ENCODE results near the gene HS3ST3A1. TPM values are rescaled to one million over a fixed set of nuclear protein-coding genes. Genes with fewer than 3 reads are reported as not detected.

Gene HS3ST3A1
- total RNA-seq, 1 experiment from 2014 or later = not detected

DNA sequence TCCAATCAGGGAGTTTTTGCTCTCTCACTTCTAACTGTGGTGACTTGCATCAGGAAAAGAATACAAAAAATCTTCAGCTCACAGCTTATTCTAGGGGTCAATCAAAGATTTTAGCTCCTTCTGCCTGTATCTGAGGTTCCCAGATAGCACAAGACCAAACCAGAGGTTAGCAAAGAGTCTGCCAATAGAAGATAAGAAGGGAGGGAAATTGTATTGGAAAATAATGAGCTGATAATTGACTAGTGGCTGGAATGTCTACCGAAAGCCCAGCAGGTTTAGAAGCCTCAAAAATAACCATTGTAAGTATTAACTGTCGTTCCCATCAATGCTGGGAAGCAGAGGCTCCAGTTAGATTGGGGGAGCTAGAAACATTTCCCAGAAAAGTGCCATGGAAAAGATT, 26.3 kb downstream of the HS3ST3A1 start:
- no peaks in the 10 kb centered on the region for H3K4me1 ChIP-seq (ENCODE audit: control insufficient read depth in 1 of 2, insufficient read depth in 2 of 2, low read length in 2 of 2)
- H3K79me2 ChIP-seq (ENCODE audit: insufficient read depth, low read length) = no peaks in the 10 kb centered on the region
- H3K9me3 ChIP-seq (ENCODE audit: control insufficient read depth in 1 of 2, insufficient read depth in 1 of 2, low read depth in 1 of 2, low read length in 2 of 2) = no peaks in the 10 kb centered on the region
- H3K9ac ChIP-seq (ENCODE audit: low read length) = no peak overlapping the region
- BruUV-seq (replicated peaks) = no TSS peak
- no peak for DNase-seq (ENCODE audit: low read depth, low spot score)
- H3K4me2 ChIP-seq (ENCODE audit: low read length) = no peak overlapping the region
- POLR2A ChIA-PET = no interaction called here
- RAD21 ChIA-PET (ENCODE audit: low non-redundant PET in 1 of 2, low total read pairs in 2 of 2, uncharacterized antibody in 2 of 2, unreplicated experiment in 2 of 2) = no interaction called here
- no peak for ATAC-seq
- intact Hi-C loops (cut with micrococcal nuclease) = no loop called here
- CTCF ChIA-PET = no interaction called here
- no peaks in the 10 kb centered on the region for H3K27me3 ChIP-seq (ENCODE audit: insufficient read depth, low read length)
- no peak overlapping the region for H3K27ac ChIP-seq (ENCODE audit: low read depth, low read length)
- TF ChIP-seq SP1 (IDR thresholded peaks at IDR 0.05; ENCODE audit: low read depth) = no peak
- TF ChIP-seq CBX3 (IDR thresholded peaks at IDR 0.05; ENCODE audit: low read depth) = no peak
- no peak for TF ChIP-seq EZH2phosphoT487 (IDR thresholded peaks at IDR 0.05; ENCODE audit: borderline replicate concordance)
- TF ChIP-seq, protein P1, sequence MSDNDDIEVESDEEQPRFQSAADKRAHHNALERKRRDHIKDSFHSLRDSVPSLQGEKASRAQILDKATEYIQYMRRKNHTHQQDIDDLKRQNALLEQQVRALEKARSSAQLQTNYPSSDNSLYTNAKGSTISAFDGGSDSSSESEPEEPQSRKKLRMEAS (IDR thresholded peaks at IDR 0.05) = no peak
- no peak for TF ChIP-seq ZNF274 (IDR thresholded peaks at IDR 0.05; ENCODE audit: low read depth, low read length)
- no peak for TF ChIP-seq JUND (IDR thresholded peaks at IDR 0.05)
- no peak for TF ChIP-seq RAD21 (IDR thresholded peaks at IDR 0.05; ENCODE audit: low read depth)
- TF ChIP-seq, protein P2, sequence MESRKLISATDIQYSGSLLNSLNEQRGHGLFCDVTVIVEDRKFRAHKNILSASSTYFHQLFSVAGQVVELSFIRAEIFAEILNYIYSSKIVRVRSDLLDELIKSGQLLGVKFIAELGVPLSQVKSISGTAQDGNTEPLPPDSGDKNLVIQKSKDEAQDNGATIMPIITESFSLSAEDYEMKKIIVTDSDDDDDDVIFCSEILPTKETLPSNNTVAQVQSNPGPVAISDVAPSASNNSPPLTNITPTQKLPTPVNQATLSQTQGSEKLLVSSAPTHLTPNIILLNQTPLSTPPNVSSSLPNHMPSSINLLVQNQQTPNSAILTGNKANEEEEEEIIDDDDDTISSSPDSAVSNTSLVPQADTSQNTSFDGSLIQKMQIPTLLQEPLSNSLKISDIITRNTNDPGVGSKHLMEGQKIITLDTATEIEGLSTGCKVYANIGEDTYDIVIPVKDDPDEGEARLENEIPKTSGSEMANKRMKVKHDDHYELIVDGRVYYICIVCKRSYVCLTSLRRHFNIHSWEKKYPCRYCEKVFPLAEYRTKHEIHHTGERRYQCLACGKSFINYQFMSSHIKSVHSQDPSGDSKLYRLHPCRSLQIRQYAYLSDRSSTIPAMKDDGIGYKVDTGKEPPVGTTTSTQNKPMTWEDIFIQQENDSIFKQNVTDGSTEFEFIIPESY (IDR thresholded peaks at IDR 0.05; ENCODE audit: extremely low read depth, insufficient replicate concordance, low read length) = no peak
- no peak for TF ChIP-seq TCF7L2 (IDR thresholded peaks at IDR 0.05; ENCODE audit: borderline replicate concordance, extremely low read depth, insufficient read depth, insufficient read length)
- TF ChIP-seq, protein P3, sequence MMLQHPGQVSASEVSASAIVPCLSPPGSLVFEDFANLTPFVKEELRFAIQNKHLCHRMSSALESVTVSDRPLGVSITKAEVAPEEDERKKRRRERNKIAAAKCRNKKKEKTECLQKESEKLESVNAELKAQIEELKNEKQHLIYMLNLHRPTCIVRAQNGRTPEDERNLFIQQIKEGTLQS (IDR thresholded peaks at IDR 0.05) = no peak
- TF ChIP-seq EZH2 (IDR thresholded peaks at IDR 0.05) = no peak
- no peak for TF ChIP-seq YY1 (IDR thresholded peaks at IDR 0.05; ENCODE audit: extremely low read depth, insufficient replicate concordance, low read depth, low read length)
- TF ChIP-seq POLR2AphosphoS5 (IDR thresholded peaks at IDR 0.05; ENCODE audit: low read depth, low read length) = no peak
- TF ChIP-seq FOSL1 (IDR thresholded peaks at IDR 0.05; ENCODE audit: low read depth) = no peak
- TF ChIP-seq ELF1 (IDR thresholded peaks at IDR 0.05; ENCODE audit: borderline replicate concordance, low read depth) = no peak
- TF ChIP-seq CEBPB (IDR thresholded peaks at IDR 0.05; ENCODE audit: low read depth) = no peak
- H4K20me1 ChIP-seq (ENCODE audit: insufficient read depth) = no peaks in the 10 kb centered on the region
- no peak overlapping the region for H3K4me3 ChIP-seq (replicated peaks in 1 of 2; ENCODE audit: low read depth in 1 of 2, low read length in 2 of 2)
- no peaks in the 10 kb centered on the region for H3K9me2 ChIP-seq (ENCODE audit: insufficient read depth)
- no peak overlapping the region for H2AFZ ChIP-seq (ENCODE audit: low read depth, low read length, poor library complexity, severe bottlenecking)
- H3K36me3 ChIP-seq (ENCODE audit: control insufficient read depth in 1 of 2, insufficient read depth in 2 of 2, low read length in 2 of 2) = no peaks in the 10 kb centered on the region
